NOMO-1 (cell line): ENCODE data around the gene CNTNAP2.
"Not testable (repeated sequence)": the region's sequence is repeated elsewhere in the genome, so short reads cannot be mapped to it uniquely, and the experiment has no call there.

Source experiments
- DNase-seq, 2 experiments: peaks; one replicate each; lab custom pipeline; 2025; ENCODE audit not compliant: unreplicated experiment in 2 of 2; lab: John Stamatoyannopoulos, UW

The CNTNAP2 gene

DNA sequence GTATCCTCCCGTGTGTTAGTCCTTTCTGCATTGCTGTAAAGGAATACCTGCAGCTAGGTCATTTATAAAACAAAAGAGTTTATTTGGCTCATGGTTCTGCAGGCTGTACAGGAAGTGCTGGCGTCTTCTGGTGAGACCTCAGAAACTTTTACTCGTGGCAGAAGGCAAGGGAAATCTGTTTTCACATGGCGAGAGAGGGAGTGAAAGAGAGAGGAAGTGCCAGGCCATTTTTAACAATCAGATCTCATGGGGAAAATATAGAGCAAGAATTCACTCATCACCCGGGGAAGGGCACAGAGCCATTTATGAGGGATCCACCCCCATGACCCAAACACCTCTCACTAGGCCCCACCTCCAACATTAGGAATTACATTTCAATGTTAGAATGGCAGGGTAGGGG is 952.2 kb downstream of the CNTNAP2 start:
- DNase-seq = no peak

DNA sequence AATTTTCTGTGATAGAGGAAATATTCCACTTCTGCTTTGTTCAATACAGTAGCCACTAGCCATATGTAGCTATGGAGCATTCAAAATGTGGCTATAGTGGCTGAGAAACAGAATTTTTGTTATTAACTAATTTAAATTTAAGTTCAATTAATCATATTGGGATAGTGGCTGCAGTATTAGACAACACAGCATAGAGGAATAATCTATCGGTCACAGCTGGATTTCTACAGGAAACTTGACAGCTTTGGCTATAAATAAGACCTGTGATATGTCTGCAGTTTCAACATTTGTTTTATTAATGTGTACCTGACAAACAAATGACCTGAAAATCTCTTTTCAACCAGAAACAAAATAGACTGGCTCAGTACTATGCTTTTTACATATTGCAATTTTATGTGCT is 953.2 kb downstream of the CNTNAP2 start:
- DNase-seq = no peak

DNA sequence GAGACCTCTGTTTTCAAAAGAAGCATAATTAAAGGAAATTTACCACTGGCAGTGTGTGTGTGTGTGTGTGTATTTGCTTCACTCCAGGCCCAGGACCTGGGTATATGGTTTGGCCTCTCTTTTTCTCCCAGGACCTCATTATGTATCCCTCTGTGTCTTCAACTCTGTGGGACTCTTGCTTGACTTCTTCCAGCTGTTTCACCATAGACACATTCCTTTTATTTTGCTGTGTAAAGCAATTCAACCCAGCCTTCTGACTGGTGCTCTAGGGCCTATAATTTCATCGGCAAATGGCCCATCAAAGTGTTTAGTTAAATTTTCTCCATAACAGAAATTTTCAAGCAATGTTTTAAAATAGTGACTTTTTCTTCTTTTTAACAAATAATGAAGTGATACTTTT is 954.3 kb downstream of the CNTNAP2 start:
- no peak for DNase-seq

DNA sequence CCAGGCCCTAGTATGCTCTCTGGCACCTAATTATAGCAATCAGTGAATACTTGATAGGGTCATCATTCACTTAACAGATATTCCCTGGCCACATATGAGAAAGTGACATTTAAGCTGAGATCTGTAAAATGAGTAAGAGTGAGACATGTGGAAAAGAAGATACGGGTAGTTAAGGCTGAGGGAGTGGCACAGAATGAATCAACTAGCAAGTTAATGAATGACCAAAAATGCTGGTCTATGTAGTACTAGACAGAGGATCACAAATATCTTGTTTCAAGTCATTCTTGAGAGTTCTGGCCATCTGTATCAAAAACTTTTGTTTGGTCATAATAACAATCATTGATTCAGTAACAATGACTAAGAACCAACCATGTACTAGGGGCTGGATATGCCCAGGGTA is 954.9 kb downstream of the CNTNAP2 start:
- no peak for DNase-seq

DNA sequence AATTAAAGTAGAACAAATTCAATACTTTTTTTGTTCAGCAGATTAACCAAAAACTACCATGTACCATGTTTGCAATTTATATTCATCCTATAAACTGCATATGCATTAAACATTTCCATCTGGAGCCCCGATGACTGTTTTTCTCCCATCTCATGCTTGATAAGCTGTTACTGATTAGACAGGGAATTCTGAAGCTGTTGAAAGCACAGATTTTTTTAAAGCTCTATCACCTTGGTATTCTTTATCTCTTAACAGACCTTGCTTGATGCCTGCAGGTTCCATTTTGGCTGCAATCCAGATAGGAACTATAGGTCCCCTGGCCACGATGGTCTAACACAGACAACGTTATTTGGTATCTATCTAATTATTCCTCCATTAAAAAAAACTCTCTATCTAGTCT is 961.7 kb downstream of the CNTNAP2 start:
- DNase-seq = no peak

DNA sequence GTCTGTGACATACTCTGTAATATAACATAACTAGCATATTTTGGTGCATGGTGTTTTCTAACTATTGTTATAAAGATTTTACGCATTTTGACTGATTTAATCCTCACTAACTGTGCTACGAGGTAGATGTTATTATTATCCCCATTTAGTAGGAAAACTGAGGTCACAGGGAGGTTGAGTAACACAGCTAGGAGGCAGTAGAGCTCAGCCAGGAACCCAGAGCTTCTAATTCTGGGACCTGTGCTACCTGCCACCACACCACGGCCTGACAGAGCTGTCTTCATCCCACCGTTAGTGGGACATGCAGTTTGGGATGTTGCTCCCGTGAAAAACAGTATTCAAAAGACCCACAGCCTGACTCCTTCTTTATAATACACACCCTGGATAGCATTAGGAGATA is 962.5 kb downstream of the CNTNAP2 start:
- no peak for DNase-seq

DNA sequence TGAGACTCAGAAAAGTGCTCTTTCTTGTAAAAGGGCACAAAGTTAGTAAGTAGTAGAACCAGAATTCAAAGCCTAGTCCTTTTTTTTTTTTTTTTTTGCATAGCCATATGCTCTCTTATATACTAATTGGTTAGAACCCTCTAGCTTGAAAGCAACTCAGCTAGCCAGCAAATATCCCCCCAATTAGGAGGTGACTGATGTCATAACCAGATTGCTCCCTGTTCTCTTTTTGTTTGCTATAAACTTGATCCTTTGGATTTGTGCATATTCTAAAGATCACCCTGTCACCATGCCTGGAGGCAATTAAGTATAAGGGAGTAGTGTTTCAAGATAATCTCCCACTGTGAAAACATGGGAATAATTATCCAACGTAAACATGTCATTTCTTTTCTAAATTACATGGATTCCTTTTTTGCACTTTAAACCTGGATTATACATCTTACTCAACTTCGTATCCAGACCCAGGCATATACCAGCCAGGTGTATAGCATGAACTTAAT is 963.4 kb downstream of the CNTNAP2 start:
- no peak for DNase-seq

DNA sequence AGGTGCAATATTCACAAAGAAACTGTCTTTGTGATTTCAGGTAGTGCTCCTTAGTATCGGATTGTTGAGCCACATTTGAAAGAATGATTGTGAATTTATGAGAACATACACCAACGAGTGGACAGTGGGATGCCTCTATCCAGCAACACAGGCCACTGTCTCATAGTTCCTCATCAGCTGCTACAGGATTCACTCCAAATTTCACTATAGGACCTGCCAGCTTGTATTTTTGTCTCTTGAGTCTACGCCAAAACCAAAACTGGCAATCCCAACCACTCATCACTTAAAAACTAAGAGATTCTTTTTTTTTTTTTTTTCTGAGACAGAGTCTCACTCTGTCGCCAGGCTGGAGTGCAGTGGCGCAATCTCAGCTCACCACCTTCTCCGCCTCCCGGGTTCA is 964.5 kb downstream of the CNTNAP2 start:
- no peak for DNase-seq

DNA sequence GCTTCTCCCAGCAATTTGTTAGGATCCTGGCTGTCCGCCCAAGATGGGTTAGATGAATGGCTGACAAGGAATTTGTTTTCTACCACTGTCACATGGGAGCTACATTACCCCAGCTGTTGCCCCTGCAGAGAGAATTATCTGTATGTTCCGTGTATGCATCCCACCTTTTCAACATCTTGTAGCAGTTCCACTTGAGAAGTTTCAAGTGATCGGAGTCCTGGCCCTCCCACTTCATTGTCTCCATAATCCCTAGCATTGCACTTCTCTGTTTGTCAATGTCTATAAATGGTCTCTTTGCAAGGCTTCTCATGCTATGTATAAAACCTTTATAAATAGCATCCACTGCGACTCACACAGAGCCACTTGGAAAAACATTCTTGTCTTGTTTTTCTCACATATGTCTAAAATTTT is 972.5 kb downstream of the CNTNAP2 start:
- no peak for DNase-seq

DNA sequence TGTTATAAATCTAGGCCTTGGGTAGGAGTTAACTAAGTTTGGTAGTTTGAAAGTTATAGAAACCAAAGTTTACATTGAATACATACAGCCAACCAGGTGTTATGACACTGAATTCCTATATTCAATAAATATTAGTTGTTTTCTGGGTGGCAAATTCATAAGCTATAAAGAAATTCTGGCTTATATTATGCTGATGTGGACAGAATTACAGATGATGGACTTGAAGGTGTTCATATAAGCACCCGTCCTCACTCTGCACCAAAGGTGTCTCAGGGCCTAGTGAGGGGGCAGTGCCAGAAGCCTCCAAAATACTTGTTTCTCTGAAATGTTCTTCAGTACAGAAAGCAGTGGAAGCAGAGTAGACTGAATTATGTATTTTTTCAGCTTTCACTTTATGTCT is 973.0 kb downstream of the CNTNAP2 start:
- no peak for DNase-seq

DNA sequence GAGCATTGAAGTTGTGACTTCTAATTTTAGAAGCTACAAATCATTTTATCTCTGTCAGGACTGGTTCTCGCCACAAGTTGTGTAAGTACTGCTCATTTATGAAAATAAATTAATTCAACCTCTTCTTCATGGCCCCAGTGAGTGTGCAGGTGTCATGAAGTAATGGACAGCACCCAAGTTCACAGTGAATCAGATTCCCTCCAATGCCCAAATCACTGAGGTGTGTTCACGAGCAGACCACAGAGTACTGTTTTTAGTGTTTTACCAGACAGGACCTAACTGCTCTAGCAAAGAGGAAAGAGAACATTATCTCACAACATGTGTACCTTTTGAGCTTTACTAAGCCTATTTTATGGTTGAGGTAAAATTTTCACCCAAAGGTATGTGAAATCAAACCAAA is 980.0 kb downstream of the CNTNAP2 start:
- no peak for DNase-seq

DNA sequence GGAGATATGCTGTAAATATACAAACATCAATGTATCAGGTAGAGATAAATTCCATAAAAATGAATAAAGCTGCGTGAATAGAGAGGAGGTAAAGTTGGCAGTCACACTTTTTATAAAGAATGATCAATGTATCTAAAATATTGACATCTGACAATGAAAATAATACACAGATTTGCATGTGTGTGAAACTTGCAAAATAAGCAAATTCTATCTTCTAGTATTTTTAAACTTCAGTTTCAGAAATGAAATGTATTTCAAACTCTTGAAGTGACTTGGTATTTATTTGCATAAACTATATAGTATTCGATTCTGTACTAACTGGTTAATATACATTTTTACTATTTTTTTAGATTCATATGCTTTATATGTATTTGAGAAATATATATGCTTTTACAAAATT is 986.6 kb downstream of the CNTNAP2 start:
- no peak for DNase-seq

DNA sequence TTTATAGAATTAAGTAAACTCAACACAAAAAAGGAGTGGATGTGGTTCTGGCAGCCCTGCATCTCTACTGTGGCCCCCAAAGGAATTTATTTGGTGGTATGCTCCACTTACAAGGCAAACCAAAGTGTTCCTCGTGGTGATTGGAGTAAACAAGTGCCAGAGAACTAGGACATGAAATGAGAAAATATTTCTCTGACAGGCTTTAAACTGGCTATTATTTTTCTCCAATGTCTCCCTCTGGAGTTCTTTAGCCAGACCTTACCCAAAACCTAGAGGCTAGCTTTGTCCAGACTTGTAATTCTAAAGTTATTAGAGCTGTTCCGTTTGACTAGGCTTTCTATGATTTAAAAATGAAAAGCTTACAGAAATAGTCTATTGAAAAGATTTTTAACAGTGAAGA is 990.1 kb downstream of the CNTNAP2 start:
- DNase-seq = no peak

DNA sequence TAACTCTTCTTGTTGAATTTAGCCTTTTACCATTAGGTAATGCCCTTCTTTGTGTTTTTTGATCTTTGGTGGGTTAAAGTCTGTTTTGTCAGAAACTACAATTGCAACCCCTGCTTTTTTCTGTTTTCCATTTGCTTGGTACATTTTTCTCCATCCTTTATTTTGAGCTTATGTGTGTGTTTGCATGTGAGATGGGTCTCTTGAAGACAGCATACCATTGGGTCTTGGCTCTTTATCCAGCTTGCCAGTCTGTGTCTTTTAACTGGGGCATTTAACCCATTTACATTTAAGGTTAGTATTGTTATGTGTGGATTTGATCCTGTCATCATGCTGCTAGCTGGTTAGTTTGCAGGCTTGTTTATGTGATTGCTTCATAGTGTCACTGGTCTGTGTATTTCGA is 997.9 kb downstream of the CNTNAP2 start:
- not testable (repeated sequence) for DNase-seq

DNA sequence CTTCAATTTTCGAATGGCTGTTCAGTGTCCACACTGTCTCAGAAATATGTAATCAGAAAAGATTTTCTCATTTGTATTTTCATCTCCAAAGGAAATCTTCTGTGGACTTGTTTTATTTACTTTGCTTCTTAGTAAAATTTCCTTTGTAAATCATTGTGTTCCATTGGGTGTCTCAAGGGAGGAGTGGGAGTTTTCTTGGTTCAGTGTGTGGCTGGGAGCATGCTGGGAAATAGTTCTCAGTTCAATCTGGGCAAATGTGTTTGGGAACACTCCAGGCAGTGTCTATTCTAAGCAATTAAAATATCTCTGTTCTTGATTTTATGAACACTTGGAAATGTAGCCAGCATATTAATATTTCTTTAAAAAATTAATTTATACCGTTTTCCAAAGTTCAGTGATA is 1019.8 kb downstream of the CNTNAP2 start:
- no peak for DNase-seq

DNA sequence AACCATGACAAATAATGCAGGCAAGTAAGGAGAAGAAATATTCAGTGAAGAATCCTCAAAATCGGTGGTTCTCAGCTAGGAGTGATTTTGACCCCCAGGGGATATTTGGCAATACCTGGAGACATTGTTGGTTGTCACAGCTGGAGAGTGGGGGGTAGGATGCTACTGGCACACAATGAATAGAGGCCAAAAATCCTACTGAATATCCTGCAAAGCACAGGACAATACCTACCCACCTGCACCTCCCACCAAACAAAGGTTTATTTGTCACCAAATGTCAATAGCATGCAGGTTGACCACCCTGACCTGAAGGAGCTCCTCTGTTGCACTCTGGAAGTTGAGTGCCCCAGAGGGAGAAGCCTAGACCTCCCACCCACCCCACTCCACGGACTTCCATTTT is 1028.6 kb downstream of the CNTNAP2 start:
- no peak for DNase-seq

DNA sequence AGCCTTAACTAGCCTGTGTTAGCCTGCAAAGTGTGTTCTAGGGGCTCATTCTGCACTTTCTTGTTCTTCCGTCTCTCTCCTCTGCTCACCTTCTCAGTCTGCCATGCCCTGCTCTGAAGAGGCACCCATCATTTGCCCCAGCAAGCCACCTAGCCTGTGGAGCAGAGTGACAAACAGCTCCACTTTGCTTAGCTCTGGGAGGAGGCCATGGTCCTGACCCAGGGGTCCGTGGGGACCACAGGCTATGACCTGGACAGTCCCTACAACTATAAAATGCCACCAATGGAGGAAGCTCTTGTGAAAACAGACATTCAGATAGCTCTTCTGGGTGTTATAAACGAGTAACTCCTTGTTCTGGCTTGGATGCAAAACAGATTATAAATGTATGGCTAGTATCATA is 1029.6 kb downstream of the CNTNAP2 start:
- DNase-seq = no peak

DNA sequence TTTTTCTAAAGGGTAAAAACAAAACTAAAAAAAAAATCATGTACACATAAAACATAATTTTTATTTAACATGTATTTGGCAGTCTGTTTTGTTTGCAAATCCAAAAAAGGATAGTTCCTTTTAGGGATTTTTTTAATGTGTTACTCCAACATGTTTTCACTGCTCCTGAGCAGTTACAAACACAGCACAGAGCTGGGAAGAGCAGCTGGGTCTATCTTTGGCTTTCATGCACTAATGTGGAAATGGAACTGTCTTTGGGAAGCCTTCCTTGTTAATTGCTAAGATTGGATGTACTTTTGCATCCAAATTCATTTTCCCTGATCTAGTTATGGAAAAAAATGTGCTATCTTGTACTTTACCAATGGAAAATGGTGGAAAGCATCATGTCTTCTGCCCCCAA is 1035.1 kb downstream of the CNTNAP2 start:
- no peak for DNase-seq

DNA sequence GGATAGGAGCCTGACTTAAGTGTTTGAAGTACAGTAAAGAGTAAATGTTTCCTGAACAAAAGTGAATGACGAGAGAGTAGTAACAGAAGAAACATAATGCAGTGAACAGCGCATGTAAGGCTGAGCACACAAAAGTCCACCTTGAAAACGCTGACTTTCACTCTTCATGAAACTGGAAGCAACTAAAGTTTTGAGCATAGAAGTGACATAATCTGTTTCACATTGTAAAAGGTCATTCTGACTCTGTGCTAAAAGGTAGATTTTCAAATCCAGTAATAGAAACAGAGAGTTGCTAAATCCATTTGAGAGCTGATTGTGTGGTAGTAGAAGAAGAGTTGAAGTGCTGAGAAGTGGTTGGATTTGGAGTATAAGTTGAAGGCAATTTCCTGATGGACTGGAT is 1037.0 kb downstream of the CNTNAP2 start:
- DNase-seq = no peak

DNA sequence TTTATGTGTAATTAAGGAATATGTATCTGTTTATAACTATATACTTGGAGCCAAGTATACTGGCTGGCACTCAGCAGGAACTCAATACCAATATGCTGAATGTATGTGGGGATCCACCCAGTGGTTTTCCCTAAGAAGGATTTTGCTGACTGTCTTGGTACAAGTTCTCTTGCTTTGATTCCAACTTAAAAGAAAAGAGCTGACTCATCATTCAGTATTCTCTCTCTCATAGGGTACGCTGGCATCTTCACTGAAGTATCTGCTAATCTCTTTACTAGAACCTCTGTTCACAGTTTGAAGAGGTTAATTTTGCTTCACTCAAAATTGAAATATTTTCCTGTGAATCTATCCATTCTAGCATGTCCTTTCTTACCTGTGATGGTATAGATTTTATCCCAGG is 1044.8 kb downstream of the CNTNAP2 start:
- no peak for DNase-seq

DNA sequence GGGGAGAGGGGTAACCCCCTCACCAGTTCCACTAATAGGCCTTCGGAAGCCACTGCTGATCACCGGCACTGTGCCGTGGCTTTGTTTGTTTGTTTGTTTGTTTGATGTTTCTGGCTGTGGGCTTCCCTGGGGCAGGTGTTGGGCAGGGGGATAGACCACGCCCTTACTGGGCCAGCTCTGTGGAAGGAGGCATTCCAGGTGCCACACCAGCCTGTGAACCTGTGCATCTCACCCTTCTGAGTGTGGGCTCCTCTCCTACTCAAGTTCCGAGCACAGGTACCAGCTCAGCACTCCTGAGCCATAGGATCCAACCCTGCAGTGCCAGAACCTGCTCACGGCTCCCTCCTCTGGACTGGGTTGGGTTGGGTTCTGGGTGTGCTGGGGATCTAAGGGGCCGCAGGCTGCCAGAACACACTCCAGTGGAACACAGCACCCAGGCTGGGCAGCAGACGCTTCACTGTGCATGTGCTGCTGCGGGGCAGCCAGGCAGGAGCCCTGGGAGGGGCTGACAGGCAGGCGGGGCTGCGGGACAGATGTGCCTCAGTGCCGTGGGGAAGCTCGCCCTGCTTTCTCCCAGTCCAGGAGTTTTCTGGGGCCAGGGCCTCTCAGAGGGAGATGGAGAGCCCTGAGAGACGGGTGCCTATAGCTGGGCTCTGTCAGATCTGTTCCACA is 1053.9 kb downstream of the CNTNAP2 start:
- no peak for DNase-seq

DNA sequence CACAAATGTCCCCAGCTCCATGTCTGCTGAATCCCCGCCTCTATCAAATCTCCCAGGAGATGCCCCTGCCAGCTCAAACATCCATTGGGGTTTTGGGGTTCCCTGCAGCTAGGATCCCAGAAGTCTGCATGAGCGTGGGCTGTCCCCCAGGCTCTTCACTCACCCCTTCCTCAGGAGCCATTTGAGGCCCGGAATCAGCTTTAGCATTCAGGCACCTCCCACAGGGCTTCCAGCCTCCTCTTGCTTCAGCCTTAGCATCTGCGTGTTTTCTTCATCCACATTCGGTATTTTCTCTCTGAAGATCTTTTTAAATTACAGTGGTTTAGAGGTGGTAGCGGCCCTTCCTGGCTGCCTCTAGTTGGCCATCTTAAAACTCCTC is 1054.4 kb downstream of the CNTNAP2 start:
- no peak for DNase-seq

DNA sequence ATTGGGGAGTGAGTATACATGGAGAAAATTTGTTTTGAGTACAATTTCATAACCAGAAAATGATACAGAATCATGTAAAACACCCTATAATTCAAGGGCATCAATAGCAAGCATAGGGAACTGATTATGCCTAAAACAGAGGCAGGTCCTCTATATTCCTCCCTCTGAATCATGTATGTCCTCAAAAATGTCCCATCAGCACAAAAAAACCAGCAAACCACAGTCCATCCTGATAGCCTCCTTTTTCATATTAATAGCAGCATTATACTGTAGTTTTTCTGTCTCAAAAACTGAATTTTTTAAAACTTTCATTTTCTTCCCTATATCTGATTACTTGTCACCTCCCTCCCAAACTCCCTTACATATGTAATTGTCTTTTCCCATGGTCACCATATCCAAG is 1057.3 kb downstream of the CNTNAP2 start:
- no peak for DNase-seq
